AG10803 (cell line): Measurements from ENCODE around the gene HOXC11.
A peak's percentile ranks its signal among the peaks of the same experiment; 100 is the strongest.

Experiments used
- DNase-seq: peaks from one replicate; pipeline ENCODE4 v3.0.0; 2010; ENCODE audit warnings: low read depth
- H3K4me3 ChIP-seq: 2 replicates; pipeline ENCODE4 v1.5.1; 2011; ENCODE audit warnings: mild to moderate bottlenecking, low read length, control low read depth
- TF ChIP-seq, protein P1 (sequence below): conservative IDR thresholded peaks from 2 replicates; pipeline ENCODE4 v1.5.1; 2011; ENCODE audit warnings: mild to moderate bottlenecking, low read length, control low read depth, inconsistent platforms

HOXC11 gene

DNA sequence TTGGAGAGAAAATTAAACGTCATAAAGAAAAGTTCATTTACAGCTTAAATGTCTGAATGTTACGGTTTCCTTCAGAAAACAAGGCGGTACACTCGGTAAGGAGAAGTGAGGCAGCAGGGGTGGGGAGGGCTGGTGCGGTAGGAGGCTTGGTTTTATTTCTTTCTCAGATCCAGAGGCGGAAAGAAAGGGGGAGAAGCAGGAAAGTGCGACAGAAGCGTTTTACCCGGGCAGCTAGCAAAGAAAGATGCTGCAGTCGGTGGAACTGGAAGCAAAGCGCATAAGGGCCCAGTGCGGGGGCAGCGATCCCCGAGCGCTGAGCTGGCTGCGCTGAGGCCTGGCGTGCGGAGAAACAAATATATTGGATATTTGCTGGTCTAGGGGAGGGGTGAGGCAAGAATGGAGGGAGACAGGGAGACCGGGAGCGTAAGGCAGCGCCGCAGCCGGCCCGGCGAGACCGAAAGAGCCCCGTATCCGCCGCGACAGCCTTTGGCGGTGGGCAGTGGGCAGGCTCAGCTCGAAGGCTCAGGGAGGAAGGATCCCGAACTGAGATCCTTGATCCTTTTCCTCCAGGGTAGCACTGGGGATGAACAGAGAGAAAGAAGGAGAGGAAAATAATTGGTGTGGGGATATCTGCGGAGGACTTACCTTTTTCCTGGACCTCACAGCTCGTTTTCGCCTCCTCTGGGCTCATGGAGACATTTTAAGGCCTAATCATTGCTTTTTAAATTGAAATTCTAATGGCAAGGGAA, 6.4 kb upstream of the HOXC11 start:
- TF ChIP-seq, protein P1, sequence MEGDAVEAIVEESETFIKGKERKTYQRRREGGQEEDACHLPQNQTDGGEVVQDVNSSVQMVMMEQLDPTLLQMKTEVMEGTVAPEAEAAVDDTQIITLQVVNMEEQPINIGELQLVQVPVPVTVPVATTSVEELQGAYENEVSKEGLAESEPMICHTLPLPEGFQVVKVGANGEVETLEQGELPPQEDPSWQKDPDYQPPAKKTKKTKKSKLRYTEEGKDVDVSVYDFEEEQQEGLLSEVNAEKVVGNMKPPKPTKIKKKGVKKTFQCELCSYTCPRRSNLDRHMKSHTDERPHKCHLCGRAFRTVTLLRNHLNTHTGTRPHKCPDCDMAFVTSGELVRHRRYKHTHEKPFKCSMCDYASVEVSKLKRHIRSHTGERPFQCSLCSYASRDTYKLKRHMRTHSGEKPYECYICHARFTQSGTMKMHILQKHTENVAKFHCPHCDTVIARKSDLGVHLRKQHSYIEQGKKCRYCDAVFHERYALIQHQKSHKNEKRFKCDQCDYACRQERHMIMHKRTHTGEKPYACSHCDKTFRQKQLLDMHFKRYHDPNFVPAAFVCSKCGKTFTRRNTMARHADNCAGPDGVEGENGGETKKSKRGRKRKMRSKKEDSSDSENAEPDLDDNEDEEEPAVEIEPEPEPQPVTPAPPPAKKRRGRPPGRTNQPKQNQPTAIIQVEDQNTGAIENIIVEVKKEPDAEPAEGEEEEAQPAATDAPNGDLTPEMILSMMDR: no peak
- peak overlapping the region; percentile 29 for H3K4me3 ChIP-seq
- DNase-seq: no peak

DNA sequence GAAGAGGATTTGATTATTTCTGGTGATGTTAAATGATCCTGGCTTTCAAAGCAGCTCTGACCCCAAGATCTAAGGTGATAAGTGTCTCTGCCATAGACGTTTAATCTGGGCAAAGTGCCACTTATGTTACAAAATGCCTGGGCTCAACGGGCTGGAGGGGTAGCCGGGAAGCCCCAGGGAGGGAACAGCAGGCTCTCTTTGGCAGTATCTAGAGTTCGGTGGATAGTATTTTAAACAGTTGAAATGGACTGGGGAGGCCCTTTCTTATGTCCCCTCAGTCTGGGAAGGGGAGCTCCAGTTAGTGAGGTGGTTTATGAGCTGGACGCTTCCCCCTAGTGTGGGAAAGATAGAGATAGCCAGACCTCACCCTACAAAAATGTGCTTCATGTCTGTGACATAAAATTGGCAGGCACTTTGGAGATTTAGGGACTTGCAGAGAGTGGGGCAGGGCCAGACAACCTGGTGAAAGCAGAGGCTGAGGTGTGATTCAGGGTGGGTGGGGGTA, 5.5 kb upstream of the HOXC11 start:
- no peak overlapping the region for H3K4me3 ChIP-seq
- DNase-seq: no peak
- TF ChIP-seq, protein P1: no peak

DNA sequence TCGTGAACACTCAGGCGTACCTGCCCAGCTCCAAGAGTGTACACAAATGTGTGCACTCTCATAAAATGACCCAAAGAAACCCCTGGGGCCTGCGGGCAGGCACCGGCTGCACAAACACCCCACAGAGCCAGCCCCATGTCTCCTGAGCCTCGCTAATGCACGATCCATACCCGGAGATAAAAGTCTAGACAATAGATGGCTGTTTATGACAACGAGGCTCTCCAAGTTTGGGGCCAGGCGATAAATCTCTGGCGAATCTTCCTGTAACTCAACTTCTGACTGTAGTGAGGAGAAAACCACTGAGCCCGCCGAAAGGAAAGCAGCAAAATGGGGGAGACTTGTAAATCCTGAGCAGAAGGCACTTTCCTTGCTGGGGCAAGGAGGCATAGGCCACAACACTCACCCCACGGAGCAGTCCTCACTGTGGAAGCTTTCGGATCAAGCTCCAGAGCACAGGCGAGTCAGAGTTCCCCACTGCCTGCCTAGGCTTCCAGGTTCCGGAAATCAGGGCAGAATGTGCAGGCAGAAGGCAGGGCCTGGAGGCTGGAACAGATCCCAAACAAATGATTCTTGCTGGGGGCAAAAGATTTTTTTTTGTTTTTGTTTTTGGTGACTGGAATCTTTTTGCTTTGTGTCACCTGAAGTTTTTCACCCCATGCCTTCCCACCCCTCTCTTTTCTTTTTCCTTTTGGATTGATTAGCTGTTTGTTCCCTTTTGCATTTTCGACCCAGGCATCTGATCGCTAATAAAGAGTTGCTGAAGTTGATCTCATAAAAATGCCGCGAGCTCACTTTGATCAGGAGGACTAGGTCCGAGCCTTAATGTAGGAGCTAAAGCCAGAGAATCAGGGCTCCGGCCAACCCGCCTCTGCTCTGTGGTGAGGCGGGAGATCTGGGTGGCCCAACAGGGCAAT, 4.5 kb upstream of the HOXC11 start:
- no peak overlapping the region for H3K4me3 ChIP-seq
- TF ChIP-seq, protein P1: no peak
- no peak for DNase-seq

DNA sequence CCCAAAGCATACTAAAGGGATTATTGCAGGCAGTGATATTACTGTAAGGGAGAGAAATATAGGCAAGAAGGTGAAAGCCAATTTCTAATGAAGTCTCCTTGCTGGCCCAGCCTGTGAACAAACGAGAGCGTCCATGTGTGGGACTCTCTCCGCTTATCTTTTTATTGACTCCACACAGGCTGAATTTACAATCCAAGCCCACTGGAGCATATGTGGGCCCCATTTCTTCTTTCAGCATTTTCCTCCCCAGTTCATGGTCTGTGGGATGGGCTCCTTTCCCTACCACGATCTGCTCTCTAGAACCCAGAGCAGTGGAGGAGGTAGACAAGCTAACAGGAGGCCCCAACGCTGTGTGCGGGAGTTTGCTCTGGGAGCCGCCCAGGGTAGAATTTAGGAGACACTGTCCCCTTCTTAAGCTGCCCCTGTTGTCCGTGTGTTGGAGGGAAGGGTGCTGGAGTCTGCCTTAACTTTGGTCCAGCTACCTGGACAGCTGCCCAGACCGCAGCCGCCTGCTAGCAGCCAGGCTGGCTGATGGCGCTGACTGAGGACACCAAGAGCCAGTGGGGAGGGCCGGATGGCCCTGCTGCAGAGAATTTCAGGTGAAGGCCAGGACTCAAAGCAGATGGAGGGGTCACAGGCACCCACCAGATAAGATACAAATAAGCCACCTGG, 3.2 kb upstream of the HOXC11 start:
- DNase-seq: no peak
- no peak overlapping the region for H3K4me3 ChIP-seq
- TF ChIP-seq, protein P1: no peak

DNA sequence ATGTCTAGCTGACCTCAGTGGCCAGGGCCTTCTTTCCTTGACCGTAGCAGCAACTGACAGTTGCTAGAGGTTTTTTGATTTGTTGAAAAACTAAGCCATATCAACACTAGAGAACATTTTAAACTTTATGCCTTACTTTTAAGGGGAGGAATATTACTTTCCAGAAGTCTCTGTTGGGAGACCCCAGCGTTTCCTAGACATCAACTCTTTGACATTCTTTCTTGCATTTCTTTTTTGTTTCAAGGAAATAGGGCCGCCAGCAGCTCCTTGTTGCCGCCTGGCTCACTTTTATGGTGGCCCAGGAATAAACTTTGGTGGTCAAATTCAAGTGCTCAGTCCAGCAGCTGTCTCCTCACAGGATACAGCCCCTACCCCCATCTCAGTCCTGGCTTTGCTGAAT, 2.5 kb upstream of the HOXC11 start:
- no peak for DNase-seq
- TF ChIP-seq, protein P1: no peak
- H3K4me3 ChIP-seq: no peak overlapping the region

DNA sequence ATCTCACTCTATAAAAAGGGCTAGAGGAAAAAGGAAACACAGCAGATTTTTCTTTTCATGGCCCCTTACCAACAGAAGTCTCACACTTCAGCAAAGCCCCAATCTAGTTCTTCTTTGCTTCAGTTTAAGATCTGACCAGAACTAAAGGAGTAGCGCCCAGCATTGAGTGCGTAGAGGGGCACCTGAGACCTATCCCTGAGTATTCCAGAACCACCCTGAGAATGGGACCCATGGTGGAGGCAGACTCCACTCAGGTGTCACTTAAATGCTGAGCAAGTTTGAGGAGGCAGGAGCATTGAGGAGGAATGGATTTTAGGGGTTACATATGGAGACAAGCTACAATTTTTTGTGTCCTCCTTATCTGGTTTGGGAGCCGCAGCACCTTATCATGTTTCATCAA, 1.8 kb upstream of the HOXC11 start:
- H3K4me3 ChIP-seq: no peak overlapping the region
- TF ChIP-seq, protein P1: no peak
- no peak for DNase-seq
